Measurements from ENCODE around the gene HEXD. TPM values are rescaled to one million over a fixed set of nuclear protein-coding genes. Genes with fewer than 3 reads are reported as not detected.

Gene HEXD
- total RNA-seq, 1 donor from 2014 or later = 90.4 TPM

GRCh38 chr17:82387705-82388106, 30.4 kb upstream of the HEXD start:
- H3K27me3 ChIP-seq = no peaks in the 10 kb centered on the region
- no peak overlapping the region for H3K4me3 ChIP-seq
- TF ChIP-seq CTCF (IDR thresholded peaks at IDR 0.05) (no peak), POLR2A (IDR thresholded peaks at IDR 0.05) (no peak), POLR2AphosphoS5 (IDR thresholded peaks at IDR 0.05; ENCODE audit: insufficient read depth in 1 of 2, low read depth in 1 of 2) (no peak)
- H3K9me3 ChIP-seq = no peaks in the 10 kb centered on the region
- no peak for DNase-seq (ENCODE audit: extremely low spot score in 2 of 2)
- intact Hi-C loops (cut with DNase I) = no loop called here
- H3K27ac ChIP-seq = no peak overlapping the region
- H3K4me1 ChIP-seq = peaks cover 28% of the 10 kb centered on the region
- peaks cover 0 to under 1% of the 10 kb centered on the region in 2 donors for H3K36me3 ChIP-seq

DNA sequence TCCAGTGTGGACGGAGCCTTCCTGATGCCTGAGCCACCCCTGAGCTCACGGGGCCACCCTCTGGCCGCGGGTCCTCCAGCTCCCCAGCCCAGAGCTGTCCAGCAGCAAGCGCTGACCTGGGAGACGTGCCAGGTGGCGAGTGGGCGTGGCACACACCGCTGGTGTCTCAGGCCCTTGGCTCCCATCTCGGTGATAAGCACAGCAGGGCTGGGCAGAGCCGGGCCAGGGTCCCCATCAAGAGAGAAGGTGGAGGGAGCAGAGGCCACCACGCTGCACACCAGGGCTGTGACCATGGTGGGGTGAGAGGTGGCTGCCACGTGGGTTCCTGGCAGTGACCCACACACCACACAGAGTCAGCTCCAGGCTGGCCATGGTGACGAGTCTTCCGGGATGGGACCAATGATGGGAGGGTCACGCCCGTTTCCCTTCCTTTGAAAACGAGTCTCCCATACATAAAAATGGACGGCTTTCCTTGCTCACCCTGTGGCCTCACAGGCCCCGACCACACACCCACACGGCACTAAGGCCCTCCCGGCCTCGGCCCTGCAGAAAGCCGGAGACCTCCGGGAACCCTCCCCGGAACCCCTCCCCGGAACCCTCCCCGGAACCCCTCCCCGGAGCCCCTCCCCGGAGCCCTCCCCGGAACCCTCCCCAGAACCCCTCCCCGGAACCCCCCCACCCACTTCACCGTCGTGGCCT, 29.8 kb upstream of the HEXD start:
- TF ChIP-seq CTCF (IDR thresholded peaks at IDR 0.05) = no peak
- DNase-seq (ENCODE audit: extremely low spot score in 2 of 2) = no peak
- intact Hi-C loops (cut with DNase I) = no loop called here

DNA sequence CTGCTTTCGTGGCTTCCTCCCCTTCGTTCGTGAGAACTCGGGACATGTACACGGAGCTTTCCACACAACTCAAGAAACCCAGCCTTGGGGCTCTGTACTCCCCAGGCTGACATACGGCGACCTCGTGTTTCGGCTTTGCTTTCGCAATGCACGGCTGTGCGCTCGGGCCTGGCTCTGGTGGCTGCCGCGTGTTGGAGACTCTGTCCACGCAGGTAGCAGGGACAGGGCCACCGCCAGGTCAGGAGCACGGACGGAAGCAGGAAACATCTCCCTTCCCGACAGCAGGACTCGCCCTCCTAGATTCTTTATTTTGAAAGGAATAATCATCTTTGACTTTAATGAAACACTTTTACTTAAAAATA, 29.2 kb upstream of the HEXD start:
- intact Hi-C loops (cut with DNase I) = no loop called here
- Histone ChIP-seq H3K27me3 (no peaks in the 10 kb centered on the region), H3K27ac (no peak overlapping the region), H3K9me3 (no peaks in the 10 kb centered on the region), H3K4me3 (no peak overlapping the region), H3K4me1 (peaks cover 28% of the 10 kb centered on the region), H3K36me3 (peaks cover 0 to 6% of the 10 kb centered on the region in 2 donors)
- TF ChIP-seq CTCF (IDR thresholded peaks at IDR 0.05) = no peak
- no peak for TF ChIP-seq POLR2A (IDR thresholded peaks at IDR 0.05)
- TF ChIP-seq POLR2AphosphoS5 (IDR thresholded peaks at IDR 0.05; ENCODE audit: insufficient read depth in 1 of 2, low read depth in 1 of 2) = no peak
- DNase-seq (ENCODE audit: extremely low spot score in 2 of 2) = no peak

More for the DNA sequence above, 29.8 kb upstream of the HEXD start:
- Histone ChIP-seq H3K4me3 (no peak overlapping the region), H3K36me3 (peaks cover 0 to 6% of the 10 kb centered on the region in 2 donors), H3K27me3 (no peaks in the 10 kb centered on the region), H3K9me3 (no peaks in the 10 kb centered on the region), H3K4me1 (peaks cover 28% of the 10 kb centered on the region), H3K27ac (no peak overlapping the region)

DNA sequence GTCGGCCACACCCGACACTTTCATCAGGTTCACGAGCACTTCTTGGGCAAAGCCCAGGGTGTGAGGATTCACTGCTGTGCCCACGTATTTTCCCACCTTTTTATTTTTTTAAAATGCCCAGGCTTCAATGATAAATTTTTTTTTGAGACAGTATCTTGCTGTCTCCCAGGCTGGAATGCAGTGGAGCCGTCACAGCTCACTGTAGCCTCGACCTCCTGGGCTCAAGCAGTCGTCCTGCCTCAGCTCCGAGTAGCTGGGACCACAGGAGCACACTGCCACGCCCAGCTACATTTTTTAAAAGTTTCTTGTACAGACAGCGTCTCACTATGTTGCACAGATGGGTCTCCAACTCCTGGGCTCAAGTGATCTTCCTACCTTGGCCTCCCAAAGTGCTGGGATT, 28.8 kb upstream of the HEXD start:
- intact Hi-C loops (cut with DNase I) = no loop called here
- H3K27ac ChIP-seq = no peak overlapping the region
- peaks cover 0 to 6% of the 10 kb centered on the region in 2 donors for H3K36me3 ChIP-seq
- no peaks in the 10 kb centered on the region for H3K27me3 ChIP-seq
- no peak overlapping the region for H3K4me3 ChIP-seq
- no peaks in the 10 kb centered on the region for H3K9me3 ChIP-seq
- no peak for DNase-seq (ENCODE audit: extremely low spot score in 2 of 2)
- peaks cover 25% of the 10 kb centered on the region for H3K4me1 ChIP-seq
- TF ChIP-seq POLR2A (IDR thresholded peaks at IDR 0.05) (no peak), POLR2AphosphoS5 (IDR thresholded peaks at IDR 0.05; ENCODE audit: insufficient read depth in 1 of 2, low read depth in 1 of 2) (no peak), CTCF (IDR thresholded peaks at IDR 0.05) (no peak)

GRCh38 chr17:82390015-82390859, 27.9 kb upstream of the HEXD start:
- Histone ChIP-seq H3K4me1 (peaks cover 16% of the 10 kb centered on the region), H3K27me3 (no peaks in the 10 kb centered on the region), H3K36me3 (peaks cover 0 to 6% of the 10 kb centered on the region in 2 donors), H3K4me3 (no peak overlapping the region), H3K27ac (no peak overlapping the region), H3K9me3 (no peaks in the 10 kb centered on the region)
- intact Hi-C loops (cut with DNase I) = no loop called here
- TF ChIP-seq CTCF (IDR thresholded peaks at IDR 0.05) (no peak), POLR2A (IDR thresholded peaks at IDR 0.05) (no peak), POLR2AphosphoS5 (IDR thresholded peaks at IDR 0.05; ENCODE audit: insufficient read depth in 1 of 2, low read depth in 1 of 2) (no peak)
- no peak for DNase-seq (ENCODE audit: extremely low spot score in 2 of 2)

All from vagina (tissue), 2 donors.